CD4-positive, alpha-beta T cell (primary cell): ENCODE data around the gene HSD17B7. TPM values are rescaled to one million over a fixed set of nuclear protein-coding genes. Genes with fewer than 3 reads are reported as not detected.
"Not testable (repeated sequence)": the region's sequence is repeated elsewhere in the genome, so short reads cannot be mapped to it uniquely, and the experiment has no call there.

Experiments used
- ATAC-seq: fragments of 200-7000 bp; cut with Tn5 transposase; one replicate; pipeline ENCODE4 v1.10.0; 2022; ENCODE audit warnings: mild to moderate bottlenecking; ENCODE audit not compliant: poor library complexity
- CTCF ChIA-PET: fragments of 350-600 bp; sonication (Branson Sonifier 250); formaldehyde crosslinking; loops from one replicate; lab custom pipeline; 2021; ENCODE audit warnings: antibody characterized with exemption, inconsistent platforms; lab: Charles Lee
- POLR2A ChIA-PET: fragments of 350-600 bp; sonication (Branson Sonifier 250); formaldehyde crosslinking; loops from one replicate; lab custom pipeline; 2021; ENCODE audit warnings: antibody characterized with exemption, inconsistent platforms; lab: Charles Lee
- DNase-seq, 14 experiments: peaks; one replicate each; pipeline ENCODE4 v3.0.0-alpha.2; 2013 to 2020; ENCODE audit warnings: mixed read lengths in 2 of 14
- H3K27ac ChIP-seq, 2 donors: one replicate each; pipeline versions ENCODE4 v1.5.1 to v1.7.0; 2013; ENCODE audit warnings: low read length in 2 of 2, low read depth in 1 of 2, mild to moderate bottlenecking in 1 of 2
- H3K27me3 ChIP-seq, 2 experiments: 1 replicate in 1 of 2; 2 replicates in 1 of 2; pipeline versions ENCODE4 v1.6.1 to v1.7.0; 2013; ENCODE audit warnings: low read length in 2 of 2, control low read depth in 1 of 2, mild to moderate bottlenecking in 1 of 2, moderate library complexity in 1 of 2; ENCODE audit not compliant: insufficient read depth in 2 of 2, control insufficient read depth in 1 of 2
- H3K36me3 ChIP-seq: one replicate; pipeline ENCODE4 v1.6.1; 2013; ENCODE audit warnings: low read length, control low read depth; ENCODE audit not compliant: insufficient read depth
- H3K4me1 ChIP-seq: one replicate; pipeline ENCODE4 v1.6.1; 2013; ENCODE audit warnings: low read length, control low read depth; ENCODE audit not compliant: insufficient read depth
- H3K4me3 ChIP-seq: one replicate; pipeline ENCODE4 v1.5.1; 2013; ENCODE audit warnings: mild to moderate bottlenecking, low read length, moderate library complexity
- H3K9me3 ChIP-seq, 2 experiments: 1 replicate in 1 of 2; 2 replicates in 1 of 2; pipeline versions ENCODE4 v1.6.1 to v1.7.0; 2013; ENCODE audit warnings: low read length in 2 of 2, mild to moderate bottlenecking in 2 of 2, control low read depth in 1 of 2, moderate library complexity in 1 of 2; ENCODE audit not compliant: control insufficient read depth in 1 of 2, insufficient read depth in 1 of 2
- H3K27ac Mint-ChIP-seq: one replicate; pipeline ENCODE4 v1.8.0; 2020; ENCODE audit warnings: mixed read lengths
- H3K27me3 Mint-ChIP-seq: one replicate; pipeline ENCODE4 v1.8.0; 2021; ENCODE audit warnings: mixed read lengths
- H3K36me3 Mint-ChIP-seq: one replicate; pipeline ENCODE4 v1.8.0; 2021; ENCODE audit warnings: low read depth, mixed read lengths
- H3K4me1 Mint-ChIP-seq: one replicate; pipeline ENCODE4 v1.8.0; 2021; ENCODE audit warnings: low read depth, mixed read lengths
- H3K4me3 Mint-ChIP-seq: one replicate; pipeline ENCODE4 v1.8.0; 2020; ENCODE audit warnings: mild to moderate bottlenecking, mixed read lengths
- H3K9me3 Mint-ChIP-seq: one replicate; pipeline ENCODE4 v1.8.0; 2020; ENCODE audit warnings: mixed read lengths
- CTCF ChIP-seq: fragments of 200-600 bp; IDR thresholded peaks from one replicate; pipeline ENCODE4 v1.8.0; 2022; ENCODE audit warnings: antibody characterized with exemption, mild to moderate bottlenecking
- intact Hi-C, 2 experiments: fragments of 100-400 bp; cut with DNase I in 1 of 2; cut with micrococcal nuclease in 1 of 2; formaldehyde crosslinking; loops; one replicate each; pipeline versions ENCODE4 v1.15.1 to v1.9.0; 2023 to 2025; cut with DNase I, micrococcal nuclease
- polyA plus RNA-seq, 2 donors: library from polyadenylated mRNA; unstranded; fragments of 120-200 nt; gene quantifications; one replicate each; pipeline ENCODE4 v1.2.1, GENCODE V29; 2013
- total RNA-seq, 174 experiments: library from RNA in 2 of 174; stranded (reverse) in 2 of 174; gene quantifications; one replicate each; pipeline ENCODE4 v1.2.3 and lab custom pipeline; 2021 to 2026

HSD17B7 gene
- total RNA-seq (10 to 100 TPM; 16.5 to 17.5 TPM), total RNA-seq (lab: John Stamatoyannopoulos, UW) (4.7 to 37.3 (median 17.9) reads per million in 172 experiments)
- polyA plus RNA-seq (2013, experiment 1 of 2), result 17.3 TPM
- 28.3 TPM for polyA plus RNA-seq (2013, experiment 2 of 2)

- intact Hi-C loops, result loop anchor here in 1 of 2 experiments (5.0 to 10.0 kb wide), 2 partner anchors 293 to 534 kb away; partner anchors contain the start of genes NUF2 and UHMK1
- POLR2A ChIA-PET, result interaction anchor here (1.0 kb wide), 1 partner anchor 11 kb away, joined by 3 read pairs; no protein-coding TSS in a partner anchor
- H3K9me3 ChIP-seq, H3K36me3 ChIP-seq, CTCF ChIA-PET, H3K27me3 ChIP-seq, H3K9me3 Mint-ChIP-seq, H3K4me1 Mint-ChIP-seq, H3K4me1 ChIP-seq, H3K27me3 Mint-ChIP-seq: not testable (repeated sequence)
- Mint-ChIP-seq H3K36me3 (peaks cover 34% of the 10 kb centered on the region), H3K27ac (peak within 1 kb of the TSS; percentile 96), H3K4me3 (peak within 1 kb of the TSS; percentile 96)
- Histone ChIP-seq H3K27ac (peak within 1 kb of the TSS; percentile 67 to 70), H3K4me3 (peak within 1 kb of the TSS; percentile 55)
- peak; percentile 37 to 91 (median 66) for DNase-seq
- peak; percentile 97 for ATAC-seq
These were observed at the start of gene HSD17B7 for GRCh38 chr1:162790303-162790984. Gene HSD17B7, plus strand, starts transcription at chr1:162790702. Its CDS starts 99 bp downstream, at chr1:162790801.

GRCh38 chr1:162740755-162741154 lies 49.7 kb upstream of the HSD17B7 start:
- Mint-ChIP-seq H3K4me3 (no peak overlapping the region), H3K9me3 (no peaks in the 10 kb centered on the region), H3K4me1 (no peaks in the 10 kb centered on the region), H3K27me3 (no peaks in the 10 kb centered on the region), H3K27ac (no peak overlapping the region), H3K36me3 (no peaks in the 10 kb centered on the region)
- H3K9me3 ChIP-seq, result no peaks in the 10 kb centered on the region
- H3K27ac ChIP-seq, result no peak overlapping the region
- no peak for TF ChIP-seq CTCF
- H3K4me3 ChIP-seq, result no peak overlapping the region
- no peaks in the 10 kb centered on the region for H3K36me3 ChIP-seq
- no peaks in the 10 kb centered on the region for H3K27me3 ChIP-seq
- ChIA-PET POLR2A (no interaction called here), CTCF (no interaction called here)
- no peak for ATAC-seq
- DNase-seq, result no peak
- no peaks in the 10 kb centered on the region for H3K4me1 ChIP-seq
- intact Hi-C loops, result no loop called here

- DNase-seq, result no peak
- H3K9me3 ChIP-seq, result peaks cover 0 to 6% of the 10 kb centered on the region in 2 experiments
- no peaks in the 10 kb centered on the region for H3K27me3 ChIP-seq
- Mint-ChIP-seq H3K9me3 (no peaks in the 10 kb centered on the region), H3K4me1 (no peaks in the 10 kb centered on the region), H3K27me3 (no peaks in the 10 kb centered on the region), H3K36me3 (no peaks in the 10 kb centered on the region), H3K27ac (no peak overlapping the region), H3K4me3 (no peak overlapping the region)
- H3K36me3 ChIP-seq, result no peaks in the 10 kb centered on the region
- POLR2A ChIA-PET, result no interaction called here
- no peaks in the 10 kb centered on the region for H3K4me1 ChIP-seq
- CTCF ChIA-PET, result no interaction called here
- no peak overlapping the region for H3K27ac ChIP-seq
- ATAC-seq, result no peak
- no peak overlapping the region for H3K4me3 ChIP-seq
- no peak for TF ChIP-seq CTCF
- intact Hi-C loops, result no loop called here
These were observed 48.9 kb upstream of the HSD17B7 start for GRCh38 chr1:162741574-162741973.

GRCh38 chr1:162746264-162746942 lies 44.1 kb upstream of the HSD17B7 start:
- H3K9me3 ChIP-seq, H3K9me3 Mint-ChIP-seq, H3K27me3 Mint-ChIP-seq, CTCF ChIA-PET, intact Hi-C loops, H3K27ac ChIP-seq, H3K36me3 Mint-ChIP-seq, H3K4me3 ChIP-seq, H3K4me3 Mint-ChIP-seq, DNase-seq, POLR2A ChIA-PET, ATAC-seq, H3K36me3 ChIP-seq, H3K4me1 Mint-ChIP-seq, H3K27me3 ChIP-seq, H3K4me1 ChIP-seq, H3K27ac Mint-ChIP-seq: not testable (repeated sequence)
